ENCODE measurements around the gene ENPP3.

DNA sequence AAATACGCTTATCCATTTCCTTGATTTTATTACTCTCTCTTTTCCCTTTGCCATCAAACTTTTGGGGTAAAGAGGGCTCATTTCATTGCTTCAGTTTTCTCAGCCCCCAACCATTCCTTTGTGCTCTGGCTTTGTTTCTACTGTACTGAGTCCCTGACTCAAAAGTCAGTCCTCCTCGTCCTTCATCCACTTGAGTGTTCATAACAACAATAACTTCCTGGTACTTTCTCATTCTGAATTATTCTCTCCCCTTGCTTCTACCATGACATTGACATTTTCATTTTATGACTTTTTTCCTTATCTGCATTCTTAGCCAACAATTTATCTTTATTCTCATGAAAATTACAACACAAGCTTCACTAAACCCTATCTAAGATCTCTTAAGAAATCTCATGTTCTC is 911 bp downstream of the ENPP3 start:
- TF ChIP-seq CTCF (IDR thresholded peaks at IDR 0.05) (no peak), EZH2 (IDR thresholded peaks at IDR 0.05; ENCODE audit: borderline replicate concordance, insufficient read depth, low read depth, low read length, poor library complexity, severe bottlenecking) (no peak)
